Stimulated activated CD4-positive, alpha-beta T cell treated with anti-CD3 and anti-CD28 coated beads, Interleukin-4, amount 100 ng/mL, for 4 hours (primary cell): Measurements from ENCODE around the gene SOX18.
"Not testable (repeated sequence)": the region's sequence is repeated elsewhere in the genome, so short reads cannot be mapped to it uniquely, and the experiment has no call there.

Experiments used
- DNase-seq, 2 experiments: peaks; one replicate each; pipeline ENCODE4 v3.0.0-alpha.2; 2020

The SOX18 gene

GRCh38 chr20:64015635-64016034, 33.8 kb downstream of the SOX18 start:
- no peak for DNase-seq

- DNase-seq: not testable (repeated sequence)
Observed at GRCh38 chr20:64012385-64013154, 36.9 kb downstream of the SOX18 start.

- no peak for DNase-seq
Observed at GRCh38 chr20:64011366-64011779, 38.1 kb downstream of the SOX18 start.

GRCh38 chr20:64010711-64011237, 38.7 kb downstream of the SOX18 start:
- DNase-seq: no peak

GRCh38 chr20:64009811-64010387, 39.5 kb downstream of the SOX18 start:
- DNase-seq: no peak

- DNase-seq: no peak
Observed at GRCh38 chr20:64006902-64007301, 42.5 kb downstream of the SOX18 start.

GRCh38 chr20:64006490-64006889, 42.9 kb downstream of the SOX18 start:
- DNase-seq: no peak

- DNase-seq: no peak
Observed at GRCh38 chr20:64005394-64005793, 44.0 kb downstream of the SOX18 start.

- DNase-seq: no peak
Observed at GRCh38 chr20:64003960-64004725, 45.3 kb downstream of the SOX18 start.

- no peak for DNase-seq
Observed at GRCh38 chr20:64001607-64002011, 47.8 kb downstream of the SOX18 start.

GRCh38 chr20:64000906-64001305, 48.5 kb downstream of the SOX18 start:
- DNase-seq: no peak
